HPDE6-E6E7 (cell line): Measurements from ENCODE around the gene ATG2A.

Experiments used
- DNase-seq: peaks from one replicate; pipeline ENCODE4 v3.0.0; 2011; ENCODE audit warnings: missing footprints; ENCODE audit errors: extremely low spot score

Gene ATG2A

DNA sequence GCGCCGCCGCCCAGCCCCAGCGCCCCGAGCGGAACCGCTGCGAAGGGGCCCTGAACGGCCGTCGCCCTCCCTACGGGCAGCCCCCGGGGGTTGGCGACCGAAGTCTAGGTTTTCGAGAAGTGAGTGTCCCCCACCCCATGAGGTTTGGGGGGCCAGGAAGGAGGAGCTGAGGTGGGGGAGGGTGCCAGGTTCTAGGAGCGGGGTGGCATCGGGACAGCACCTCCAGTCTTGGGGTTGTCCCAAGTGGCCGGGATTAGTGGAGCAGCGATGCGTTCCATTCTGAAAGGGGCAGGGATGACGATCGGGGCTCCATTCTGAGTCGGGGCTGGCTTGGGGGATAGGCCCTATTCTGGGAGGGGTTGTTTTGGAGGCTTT is 7.9 kb upstream of the ATG2A start:
- peak; percentile 15 for DNase-seq

DNA sequence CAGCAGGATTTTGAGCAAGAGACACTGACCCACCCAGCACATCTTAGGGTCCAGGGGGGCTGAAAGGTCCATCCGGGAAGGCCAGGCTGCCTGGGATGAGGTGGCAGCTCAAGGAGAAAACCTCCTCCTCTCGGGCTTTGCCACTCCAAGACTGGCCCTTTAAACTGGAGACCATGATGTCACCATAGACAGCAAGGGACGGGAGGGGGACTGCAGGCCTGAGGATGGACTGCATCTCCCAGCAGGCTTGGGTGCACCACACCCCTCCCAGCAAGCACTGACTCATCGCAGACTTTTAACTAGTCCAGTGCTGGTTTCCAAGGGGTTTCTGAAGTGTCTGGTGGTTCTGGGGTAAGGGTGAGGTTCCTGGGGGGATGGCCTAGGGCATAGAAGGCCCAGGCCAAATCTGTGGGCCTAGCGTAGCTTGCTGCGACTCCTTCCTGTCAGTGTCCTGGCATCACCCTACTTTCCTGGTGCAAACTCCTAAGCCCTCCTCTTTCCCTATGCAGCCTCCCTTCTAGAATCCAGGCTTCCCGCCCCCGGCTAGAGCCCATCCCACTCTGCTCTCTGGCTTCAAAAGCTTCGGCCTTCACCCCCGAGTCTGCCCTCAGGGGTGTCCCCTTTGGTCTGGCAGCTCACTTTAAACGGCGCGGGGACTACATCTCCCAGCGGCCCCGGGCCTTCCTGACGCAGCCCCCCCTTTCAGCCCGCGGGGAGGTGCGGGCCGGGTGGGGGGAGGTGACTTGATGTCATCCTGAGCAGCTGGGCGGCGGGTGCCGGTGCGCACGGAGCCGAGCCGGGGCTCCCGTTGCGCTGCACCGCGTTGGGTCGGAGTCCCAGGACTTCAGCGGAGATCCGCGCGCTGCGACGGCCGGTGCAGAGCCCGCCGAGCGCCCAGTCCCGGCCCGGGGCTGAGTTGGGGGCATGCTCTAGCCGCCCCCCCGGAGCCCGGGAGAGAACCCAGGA is 7.2 kb upstream of the ATG2A start, which contains the start of gene PPP2R5B:
Gene PPP2R5B, plus strand, starts transcription at position 746 of the 966 bp plus-strand sequence. CDS start 1,046 bp downstream, outside the sequence.
- DNase-seq: peak; percentile 98

DNA sequence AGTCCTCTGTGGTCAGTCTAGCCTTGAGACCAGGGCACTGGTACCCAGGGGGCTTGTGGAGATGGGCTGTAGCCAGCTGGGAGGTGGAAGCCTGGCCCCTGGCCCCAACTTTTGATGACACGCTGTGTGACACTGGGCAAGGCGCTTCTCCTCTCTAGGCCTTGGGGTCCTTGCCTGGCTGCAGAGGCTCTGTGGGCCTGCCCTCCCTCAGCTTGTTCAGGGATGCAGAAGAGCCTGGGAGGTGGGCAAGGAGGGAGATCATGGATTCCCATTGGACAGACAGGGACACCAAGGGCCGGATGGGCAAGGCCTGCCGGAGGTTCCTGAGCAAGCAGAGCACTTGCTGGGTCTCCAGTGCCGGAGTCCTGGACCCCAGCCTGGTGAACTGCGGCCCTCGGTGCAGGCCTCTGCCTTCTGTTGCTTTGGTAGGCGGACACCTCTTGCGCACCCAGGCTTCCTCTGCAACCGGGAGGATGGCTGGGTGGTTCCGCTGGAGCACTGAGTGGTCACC is 6.2 kb upstream of the ATG2A start:
- no peak for DNase-seq

DNA sequence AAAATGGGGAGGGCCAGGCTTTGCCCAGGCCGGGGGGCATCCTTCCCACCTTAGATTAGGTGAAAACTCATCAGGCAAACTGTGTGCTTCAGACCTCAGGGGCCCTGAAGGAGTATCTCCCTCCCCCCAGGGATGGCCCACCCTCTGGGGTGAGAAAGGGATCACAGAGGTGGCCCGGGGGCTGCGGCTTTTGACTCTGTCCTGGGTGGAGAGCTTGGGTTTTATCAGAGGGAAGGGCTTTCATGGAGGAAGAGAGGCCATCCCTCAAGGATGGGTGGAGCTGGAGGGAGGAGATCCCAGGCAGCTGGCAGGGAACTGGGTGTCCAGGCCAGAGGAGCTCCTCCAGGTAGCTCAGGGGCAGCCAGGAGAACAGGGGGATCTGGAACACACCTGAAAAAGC is 4.4 kb upstream of the ATG2A start:
- no peak for DNase-seq

DNA sequence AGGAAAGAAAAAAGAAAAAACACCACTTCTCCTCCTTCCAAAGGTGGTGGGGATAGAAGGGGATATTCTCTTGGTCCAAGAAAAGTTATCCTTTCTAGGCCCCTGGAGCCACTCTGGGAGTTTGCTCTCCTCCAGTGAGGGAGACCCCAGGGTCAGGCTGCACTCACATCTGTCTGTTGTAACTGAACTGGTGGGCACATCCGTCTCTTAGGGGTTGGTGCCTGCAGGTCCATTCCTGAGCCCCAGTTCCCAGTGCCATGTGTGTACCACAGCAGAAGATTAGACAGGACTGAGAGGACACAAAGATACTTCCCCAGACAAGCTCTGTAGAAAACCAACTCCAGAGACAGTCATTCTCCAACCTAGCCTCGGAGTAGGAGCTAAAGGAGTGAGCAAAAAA is 3.1 kb upstream of the ATG2A start:
- no peak for DNase-seq

DNA sequence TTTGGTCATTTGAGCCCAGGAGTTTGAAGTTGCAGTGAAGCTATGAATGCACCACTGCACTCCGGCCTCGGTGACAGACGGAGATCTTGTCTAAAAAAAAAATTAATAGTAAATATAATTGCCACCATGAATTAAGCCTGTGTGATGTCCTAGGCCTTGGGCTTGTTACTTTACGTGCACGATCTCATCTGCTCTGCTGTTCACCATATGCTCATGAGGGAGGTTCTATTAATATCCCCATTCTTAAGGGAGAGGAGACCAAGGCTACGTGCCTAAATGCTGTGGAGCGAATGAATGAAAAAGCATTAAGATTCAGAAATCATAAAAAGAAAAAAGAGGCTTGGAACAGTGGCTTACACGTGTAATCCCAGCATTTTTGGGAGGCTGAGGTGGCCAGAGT is 2.6 kb upstream of the ATG2A start:
- DNase-seq: no peak

DNA sequence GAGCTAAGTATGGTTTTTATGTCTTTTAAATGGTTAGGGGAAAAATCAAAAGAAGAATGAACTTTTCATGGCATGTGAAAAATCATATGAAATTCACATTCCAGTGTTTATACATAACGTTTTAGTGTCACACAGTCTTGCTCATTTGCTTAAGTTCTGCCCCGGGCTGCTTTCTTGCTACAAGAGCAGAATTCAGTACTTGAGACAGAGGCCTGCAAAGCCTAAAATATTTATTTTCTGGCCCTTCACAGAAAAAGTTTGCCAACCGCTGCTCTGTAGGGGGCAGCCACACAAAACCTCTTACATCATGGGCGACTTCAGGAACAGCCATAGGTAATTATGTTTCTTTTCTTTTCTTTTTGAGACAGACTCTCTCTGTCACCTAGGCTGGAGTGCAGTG is 1.0 kb upstream of the ATG2A start:
- DNase-seq: no peak

DNA sequence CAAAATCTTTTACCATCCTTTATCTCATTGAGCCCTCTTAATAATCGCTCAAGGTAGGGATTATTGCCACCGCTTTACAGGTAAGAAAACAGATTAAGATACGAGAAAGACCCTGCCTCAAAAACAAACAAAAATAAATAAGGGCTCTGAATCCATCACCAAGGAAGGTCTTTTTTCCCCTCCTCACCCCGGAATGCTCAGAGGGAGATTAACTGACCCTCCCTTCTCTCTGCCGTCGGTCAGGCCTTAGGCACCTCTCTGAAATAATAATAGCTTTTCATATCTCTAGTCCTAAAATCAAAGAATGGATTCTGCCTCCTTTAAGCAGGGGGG is 620 bp upstream of the ATG2A start:
- DNase-seq: no peak

DNA sequence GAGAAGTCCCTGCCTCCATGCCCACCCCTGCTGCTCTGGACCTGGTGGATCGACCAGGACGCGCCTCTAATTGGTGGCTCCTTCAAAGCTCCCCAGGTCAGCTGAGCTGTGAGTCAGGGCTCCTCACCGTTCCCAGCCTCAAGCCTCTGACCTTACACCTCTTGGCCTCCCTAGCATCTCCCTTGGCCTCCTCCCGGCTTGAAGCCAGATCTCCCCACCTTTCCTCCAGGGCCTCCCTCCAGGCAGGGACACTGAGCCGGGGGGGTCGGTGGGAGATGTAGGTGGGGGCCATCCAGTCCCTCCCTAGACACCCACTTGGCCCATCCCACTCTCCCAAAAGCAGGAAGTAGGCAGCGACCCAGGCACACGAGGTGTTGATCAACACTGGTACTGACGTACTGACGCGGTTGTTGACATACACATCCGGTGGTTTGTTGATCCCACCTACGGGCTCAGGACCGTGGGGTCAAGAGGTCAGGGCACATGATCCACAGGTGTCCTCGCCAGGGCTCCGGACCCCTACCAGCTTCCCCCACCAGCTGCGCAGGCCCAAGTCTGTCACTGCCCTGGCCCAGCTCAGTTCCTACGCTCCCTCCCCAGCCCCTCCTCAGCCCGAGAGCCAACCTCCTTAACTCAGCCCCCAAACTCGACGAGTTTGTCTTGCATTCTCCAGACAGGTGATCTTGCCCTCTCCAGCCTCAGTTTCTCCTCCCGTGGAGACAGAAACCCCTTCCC is 802 bp downstream of the ATG2A start:
- peak; percentile 50 for DNase-seq

DNA sequence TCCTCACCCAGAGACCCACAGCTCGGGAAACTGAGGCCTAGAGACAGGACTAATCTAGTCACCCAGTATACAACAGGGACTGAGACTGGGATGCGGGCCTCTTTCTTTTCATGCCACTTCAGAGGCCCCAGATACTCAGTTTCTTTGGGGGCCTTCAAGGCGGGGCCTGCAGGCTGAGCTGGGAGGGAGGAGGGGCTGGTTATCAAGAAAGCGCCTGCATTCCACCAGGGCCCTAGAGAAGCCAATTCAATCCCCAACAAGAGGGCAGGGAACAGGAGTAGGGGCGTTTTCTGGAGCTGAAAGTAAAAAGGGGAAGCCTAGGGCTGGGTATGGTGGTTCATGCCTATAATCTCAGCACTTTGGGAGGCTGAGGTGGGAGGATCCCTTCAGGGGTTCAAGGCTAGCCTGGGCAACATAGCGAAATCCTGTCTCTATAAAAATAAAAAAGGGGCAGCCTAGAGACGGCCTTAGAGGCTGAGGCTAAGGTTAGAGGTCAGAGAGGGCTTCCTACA is 1.6 kb downstream of the ATG2A start:
- no peak for DNase-seq

DNA sequence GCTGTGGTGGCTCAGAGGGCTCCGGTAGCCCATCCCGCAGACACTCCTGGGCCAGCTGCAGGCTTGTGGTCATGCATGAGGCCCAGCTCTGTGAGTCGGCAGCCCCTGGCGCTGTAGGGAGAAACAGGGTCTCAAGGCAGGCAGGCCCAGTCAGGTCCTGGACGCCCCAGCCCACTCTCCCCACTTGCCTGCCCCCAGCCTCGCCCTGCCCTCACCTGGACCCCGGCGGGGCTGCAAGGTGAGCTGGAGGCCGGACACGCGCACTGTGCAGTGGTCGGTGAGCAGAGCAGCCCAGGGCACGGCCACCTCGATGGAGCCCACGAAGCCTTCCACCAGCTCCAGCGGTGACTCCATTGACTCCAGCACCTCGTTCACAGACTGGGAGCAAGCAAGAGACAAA is 2.9 kb downstream of the ATG2A start:
- DNase-seq: no peak

DNA sequence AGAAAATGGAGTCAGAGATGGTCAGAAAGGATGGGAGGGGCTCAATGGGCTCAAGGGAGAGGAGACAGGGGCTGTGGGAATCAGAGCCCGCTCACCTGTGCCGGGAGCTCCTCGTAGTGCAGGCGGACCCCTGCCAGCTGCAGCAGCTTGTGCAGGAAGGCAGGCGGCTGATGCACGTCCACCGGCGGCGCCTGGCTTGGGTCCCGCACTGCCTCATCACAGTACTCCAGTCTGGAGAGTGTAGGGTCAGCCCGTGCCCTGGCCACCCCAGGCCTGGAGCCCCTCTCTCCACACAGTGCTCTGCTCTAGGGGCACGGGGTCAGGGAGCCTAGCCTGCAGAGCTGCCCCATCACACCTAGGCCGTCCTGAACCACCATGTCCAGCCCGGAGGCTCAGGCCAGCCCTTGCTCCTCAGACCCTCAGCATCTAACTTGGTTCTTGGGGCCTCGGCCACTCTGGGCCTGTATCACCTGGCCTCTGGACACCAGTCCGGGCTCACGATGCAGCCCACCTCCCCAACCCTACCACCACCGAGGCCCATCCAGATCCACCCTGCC is 3.8 kb downstream of the ATG2A start:
- no peak for DNase-seq

DNA sequence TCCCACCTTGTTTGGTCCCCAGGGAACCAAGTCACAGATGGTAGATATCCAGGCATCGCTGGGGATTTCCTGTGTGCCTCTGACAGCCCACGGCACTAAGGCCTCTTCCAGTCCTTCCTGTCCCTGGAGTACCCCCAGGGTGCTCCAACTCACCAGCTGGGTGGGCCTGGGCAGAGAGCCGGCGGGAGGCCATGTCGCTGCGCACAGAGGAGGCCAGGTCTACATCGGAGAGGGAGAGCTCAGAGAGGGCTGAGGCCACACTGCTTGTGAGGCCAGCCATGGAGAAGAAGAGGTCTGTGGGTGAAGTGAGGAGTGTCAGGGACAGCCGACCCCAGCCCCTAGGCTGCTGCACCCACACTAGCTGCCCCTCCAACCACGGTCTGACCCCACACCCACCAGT is 5.3 kb downstream of the ATG2A start:
- no peak for DNase-seq

DNA sequence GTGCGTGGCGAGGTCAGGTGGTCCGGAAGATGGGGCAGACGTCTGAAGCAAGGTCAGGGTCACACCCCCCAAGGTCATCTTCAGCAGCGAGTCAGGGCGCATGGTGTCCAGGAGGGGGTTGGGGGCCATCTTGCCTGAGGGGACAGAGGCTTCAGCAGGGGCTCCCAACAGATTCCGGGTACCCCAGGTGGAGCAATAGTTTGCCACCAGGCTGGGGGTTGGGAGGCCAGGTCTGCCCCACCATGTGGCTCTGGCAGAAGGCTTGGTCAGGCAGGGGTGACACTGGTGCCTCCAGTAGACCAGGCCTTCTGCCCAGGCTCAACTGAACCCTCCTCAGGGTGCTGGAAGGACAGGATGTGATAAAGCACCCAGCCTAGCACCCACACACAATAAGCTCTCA is 5.9 kb downstream of the ATG2A start:
- DNase-seq: no peak

DNA sequence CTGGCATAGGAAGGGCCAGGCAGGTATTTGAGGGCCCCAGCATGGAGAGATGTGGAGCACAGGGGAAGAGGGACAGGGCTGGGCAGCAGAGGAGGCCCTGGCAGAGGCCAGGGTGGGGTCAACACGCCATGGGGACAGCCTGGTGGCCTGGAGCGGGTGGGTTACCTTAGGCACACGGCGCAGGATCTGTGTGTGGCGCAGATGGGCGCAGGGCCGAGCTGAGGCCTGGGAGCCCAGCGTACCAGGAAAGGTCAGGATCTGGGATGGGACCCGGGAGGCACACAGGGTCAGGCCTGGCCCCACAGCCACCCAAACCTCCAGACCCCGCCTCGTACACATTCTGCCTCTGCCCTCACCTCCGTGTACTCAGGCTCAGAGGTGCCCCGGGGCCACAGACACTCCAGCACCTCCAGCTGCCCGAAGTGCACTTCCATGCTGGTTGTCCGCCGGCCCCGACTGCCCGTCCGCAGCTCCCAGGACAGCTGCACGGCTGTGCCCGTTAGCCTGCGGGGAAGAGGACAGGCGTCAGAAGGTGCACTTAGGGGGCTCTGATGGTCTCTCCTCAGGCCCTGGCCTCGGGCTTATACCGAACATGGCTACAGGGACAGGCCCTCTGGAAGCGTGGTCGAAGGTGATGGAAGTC is 6.4 kb downstream of the ATG2A start:
- DNase-seq: no peak

DNA sequence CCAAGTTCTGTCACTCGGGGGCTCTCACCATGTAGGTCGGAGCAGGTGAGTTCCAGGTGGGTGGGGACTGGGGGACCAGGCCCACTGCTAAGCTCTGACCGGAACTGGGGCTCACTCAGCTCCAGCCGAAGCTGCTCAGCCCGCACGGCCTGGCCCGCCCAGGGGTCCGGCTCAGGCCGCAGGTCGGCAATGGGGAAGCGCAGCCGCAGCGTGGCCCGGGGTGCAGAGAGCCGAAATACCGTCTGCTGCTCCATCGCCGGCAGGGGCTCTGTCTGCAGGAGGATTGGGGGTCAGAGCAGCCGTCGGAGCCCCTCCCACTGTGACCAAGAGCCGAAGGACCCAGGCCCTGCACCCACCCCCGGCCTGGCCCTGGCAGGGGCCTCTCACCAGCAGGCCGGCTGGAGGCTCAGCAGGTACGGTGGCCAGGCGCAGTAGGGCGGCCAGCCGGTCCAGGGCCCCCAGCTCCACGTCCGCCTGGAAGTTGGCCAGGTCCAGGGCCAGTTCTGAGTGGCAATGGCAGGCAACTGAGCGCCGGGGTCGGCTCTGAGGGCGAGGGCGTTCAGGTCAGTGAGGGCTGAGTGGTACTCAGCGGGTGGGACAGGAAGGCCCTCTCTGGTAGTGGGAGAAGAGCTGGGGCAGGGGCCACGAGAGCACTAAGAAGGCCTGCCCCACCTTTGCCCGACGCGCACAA is 7.2 kb downstream of the ATG2A start:
- DNase-seq: no peak

DNA sequence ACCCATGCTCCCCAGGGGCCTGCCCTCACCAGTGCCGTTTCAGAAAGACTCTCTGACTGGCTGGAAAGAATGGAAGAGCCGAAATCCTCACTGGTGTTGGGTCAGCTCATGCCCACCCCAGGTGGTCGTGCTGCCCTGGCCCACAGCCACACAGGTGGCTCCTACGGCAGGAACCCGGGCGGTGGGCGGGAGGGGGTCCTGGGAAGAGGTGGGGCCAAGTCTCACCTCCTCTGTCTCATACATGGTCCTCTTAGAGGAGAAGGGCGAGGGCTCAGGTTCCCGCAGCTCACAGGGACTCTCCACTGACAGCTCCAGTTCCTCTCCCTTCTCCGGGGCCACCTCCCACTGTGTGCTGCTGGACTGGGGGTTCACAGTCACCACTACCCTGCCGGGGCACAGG is 8.2 kb downstream of the ATG2A start:
- no peak for DNase-seq

DNA sequence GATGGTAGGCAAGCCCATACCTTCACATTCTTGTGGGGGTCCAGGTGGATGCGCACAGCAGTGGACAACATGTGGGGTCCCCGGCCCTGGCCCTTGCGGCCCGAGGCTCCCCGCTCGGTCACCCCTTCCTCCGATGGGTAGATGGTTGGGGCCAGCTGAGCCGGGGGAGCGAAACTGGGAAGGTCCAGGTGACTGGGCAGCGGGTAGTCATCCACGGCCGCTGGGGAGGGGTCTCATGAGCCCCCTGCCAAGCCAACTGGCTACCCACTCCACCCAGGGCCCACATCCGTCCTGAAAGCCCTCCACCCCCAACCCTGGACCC is 10.7 kb downstream of the ATG2A start:
- no peak for DNase-seq

DNA sequence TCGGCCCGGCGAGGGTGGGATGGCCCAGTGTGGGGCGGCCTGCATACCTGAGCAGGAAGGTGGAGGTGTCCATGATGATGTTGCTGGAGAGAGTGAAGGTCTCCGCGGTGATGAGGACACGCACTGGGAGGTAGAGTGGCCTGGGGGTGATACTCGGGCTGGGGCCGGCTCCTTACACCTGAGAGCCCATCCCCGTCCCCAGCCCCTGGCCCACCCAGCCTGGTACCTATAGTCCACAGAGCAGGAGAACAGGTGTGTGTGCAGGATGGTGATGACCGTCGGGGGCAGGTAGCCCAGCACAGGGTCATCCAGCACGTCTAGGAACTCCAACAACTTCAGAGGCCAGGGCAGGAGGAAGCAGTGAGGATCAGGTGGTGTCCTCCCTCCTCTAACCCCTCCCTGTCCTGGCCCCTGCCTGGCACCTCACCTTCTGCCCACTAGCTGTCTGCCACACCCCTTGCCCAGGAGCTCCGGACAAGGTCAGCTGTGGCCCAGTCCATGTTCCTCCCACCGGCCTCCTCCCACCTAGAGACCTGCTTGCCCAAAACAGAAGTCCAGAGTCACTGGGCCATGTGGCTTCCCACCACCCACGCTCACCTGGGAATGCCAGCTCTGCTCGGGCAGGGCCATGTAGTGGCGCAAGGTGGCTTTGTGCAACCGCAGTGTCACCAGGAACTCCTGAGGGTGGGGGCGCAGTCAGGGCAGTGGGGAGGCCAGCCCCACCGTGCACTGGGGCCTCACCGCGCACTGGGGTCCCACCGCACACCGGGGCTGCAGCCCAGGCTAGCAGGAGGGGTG is 11.3 kb downstream of the ATG2A start:
- no peak for DNase-seq

DNA sequence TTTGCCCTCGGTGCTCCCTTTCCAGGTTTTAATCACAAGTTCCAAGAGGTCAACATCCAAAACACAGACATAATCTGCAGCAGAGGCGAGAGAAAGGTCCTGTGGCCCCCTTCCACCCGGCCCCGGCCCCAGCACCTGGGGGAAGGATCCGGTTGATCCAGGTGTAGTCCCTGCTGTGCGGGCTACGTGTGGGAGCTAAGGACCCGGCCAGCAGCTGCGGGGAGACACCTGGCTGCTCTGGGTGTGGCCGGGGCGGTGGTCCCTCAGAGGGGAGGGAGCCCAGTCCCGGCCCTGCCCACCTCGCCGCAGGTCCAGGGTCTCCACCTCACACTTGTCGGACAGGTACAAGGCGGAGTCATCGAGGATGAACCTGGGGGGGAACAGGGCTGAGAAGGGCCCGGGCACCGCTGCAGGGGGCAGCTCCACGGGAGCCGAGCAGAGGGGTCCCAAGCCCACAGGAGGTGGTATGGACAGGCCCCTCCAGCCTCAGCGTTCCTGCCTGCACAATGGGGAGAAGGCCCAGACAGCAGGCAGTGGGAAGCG is 13.6 kb downstream of the ATG2A start:
- DNase-seq: no peak
